ENCODE data around the gene OR4D11.
"Not testable (repeated sequence)": the region's sequence is repeated elsewhere in the genome, so short reads cannot be mapped to it uniquely, and the experiment has no call there.

OR4D11 gene

DNA sequence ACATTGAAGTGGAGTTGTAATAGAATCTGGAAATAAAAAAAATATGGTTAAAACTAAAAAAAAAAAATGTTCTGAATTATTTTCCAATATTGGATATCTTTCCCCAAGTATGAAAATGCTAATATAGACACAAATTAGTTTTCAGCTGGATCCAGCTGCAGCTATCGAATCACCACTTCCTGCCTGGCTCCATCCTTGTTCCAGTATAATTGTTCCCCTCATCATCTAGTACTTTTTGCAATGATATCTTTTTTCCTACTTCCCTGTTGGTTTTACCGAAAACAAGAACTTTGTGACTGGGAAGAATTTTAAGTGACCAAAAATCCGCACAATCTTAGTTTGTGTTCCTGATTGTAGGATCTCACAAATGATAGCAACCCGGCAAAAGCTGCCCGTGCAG, 17.4 kb downstream of the OR4D11 start:
- Histone ChIP-seq H3K27ac (ENCODE audit: low read depth, low read length) (no peak overlapping the region), H3K27me3 (ENCODE audit: control insufficient read depth in 1 of 2, insufficient read depth in 2 of 2, low read length in 2 of 2) (no peaks in the 10 kb centered on the region), H3K9me3 (ENCODE audit: low read length) (no peaks in the 10 kb centered on the region), H3K4me3 (ENCODE audit: low read depth in 1 of 2, low read length in 2 of 2) (no peak overlapping the region), H3K9ac (ENCODE audit: low read length) (no peak overlapping the region), H3K4me1 (ENCODE audit: insufficient read depth, low read length) (no peaks in the 10 kb centered on the region), H3K36me3 (ENCODE audit: insufficient read depth, low read length) (no peaks in the 10 kb centered on the region)

GRCh38 chr11:59523541-59523940, 20.2 kb downstream of the OR4D11 start:
- H3K27ac ChIP-seq (ENCODE audit: low read depth, low read length), result no peak overlapping the region
- no peaks in the 10 kb centered on the region for H3K36me3 ChIP-seq (ENCODE audit: insufficient read depth, low read length)
- H3K9ac ChIP-seq (ENCODE audit: low read length), result no peak overlapping the region
- H3K4me3 ChIP-seq (ENCODE audit: low read depth in 1 of 2, low read length in 2 of 2), result no peak overlapping the region
- no peaks in the 10 kb centered on the region for H3K4me1 ChIP-seq (ENCODE audit: insufficient read depth, low read length)
- H3K27me3 ChIP-seq (ENCODE audit: control insufficient read depth in 1 of 2, insufficient read depth in 2 of 2, low read length in 2 of 2), result no peaks in the 10 kb centered on the region
- no peaks in the 10 kb centered on the region for H3K9me3 ChIP-seq (ENCODE audit: low read length)

DNA sequence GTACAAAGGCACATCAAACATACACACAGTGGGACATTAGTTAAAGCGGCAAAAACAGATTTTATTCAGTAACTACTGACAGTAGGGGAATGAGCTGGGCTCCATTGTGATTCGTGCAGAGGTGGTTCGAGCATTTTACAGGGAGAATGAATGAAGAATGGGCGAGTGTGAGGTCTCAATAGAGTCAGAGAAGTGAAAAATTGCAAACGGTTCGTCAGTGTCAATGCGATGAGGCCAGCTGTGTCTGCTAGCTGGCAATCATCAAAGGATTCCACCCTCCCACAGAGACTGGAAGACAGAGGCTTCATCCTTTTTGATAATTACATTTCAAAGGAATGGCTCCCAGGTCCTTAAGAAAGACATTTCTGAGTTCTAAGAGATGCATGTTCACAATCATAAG, 25.3 kb downstream of the OR4D11 start:
- H3K4me1 ChIP-seq (ENCODE audit: insufficient read depth, low read length), result no peaks in the 10 kb centered on the region
- no peaks in the 10 kb centered on the region for H3K36me3 ChIP-seq (ENCODE audit: insufficient read depth, low read length)
- no peak overlapping the region for H3K27ac ChIP-seq (ENCODE audit: low read depth, low read length)
- H3K9me3 ChIP-seq (ENCODE audit: low read length), result no peaks in the 10 kb centered on the region
- H3K9ac ChIP-seq (ENCODE audit: low read length), result no peak overlapping the region
- no peaks in the 10 kb centered on the region for H3K27me3 ChIP-seq (ENCODE audit: control insufficient read depth in 1 of 2, insufficient read depth in 2 of 2, low read length in 2 of 2)
- H3K4me3 ChIP-seq (ENCODE audit: low read depth in 1 of 2, low read length in 2 of 2), result no peak overlapping the region

DNA sequence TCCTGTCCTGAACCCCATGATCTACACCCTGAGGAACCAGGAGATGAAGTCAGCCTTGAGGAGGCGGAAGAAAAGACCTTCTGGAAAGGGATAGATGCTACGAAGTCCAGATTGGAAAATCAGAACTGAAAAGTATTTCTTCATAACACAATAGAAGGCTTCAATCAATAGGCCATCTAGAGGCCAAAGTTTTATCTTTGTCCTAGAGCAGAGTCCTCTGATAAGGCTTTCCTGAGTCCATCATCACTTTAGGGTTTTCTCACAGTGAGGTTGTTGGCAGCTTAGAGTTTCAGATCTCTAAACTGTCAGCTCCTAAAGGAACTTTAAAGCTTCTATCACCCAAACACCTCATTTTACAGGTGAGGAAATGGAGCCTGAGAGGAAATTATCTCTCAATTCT, 29.2 kb downstream of the OR4D11 start:
- Histone ChIP-seq H3K4me3 (ENCODE audit: low read depth in 1 of 2, low read length in 2 of 2) (no peak overlapping the region), H3K9me3 (ENCODE audit: low read length) (no peaks in the 10 kb centered on the region)

DNA sequence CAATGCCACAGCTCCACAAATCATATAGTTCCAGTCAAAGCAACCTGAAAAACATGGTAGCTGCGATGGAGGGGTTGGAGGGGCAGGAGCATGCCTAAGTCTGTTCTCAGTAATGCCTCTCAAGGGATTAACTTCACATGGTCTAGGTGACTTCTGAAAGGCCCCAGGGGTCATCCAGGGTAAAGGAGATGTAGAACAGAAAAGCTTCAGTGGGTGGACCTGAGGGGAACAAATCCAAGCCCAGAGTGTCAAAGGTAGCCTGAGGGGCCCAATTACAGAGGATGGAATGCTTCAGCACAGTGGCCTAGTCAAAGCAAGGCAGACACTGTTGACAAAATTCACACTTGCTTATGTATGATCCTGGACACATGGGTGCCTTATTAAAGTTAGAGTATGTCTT, 31.3 kb downstream of the OR4D11 start:
- H3K27me3 ChIP-seq (ENCODE audit: control insufficient read depth in 1 of 2, insufficient read depth in 2 of 2, low read length in 2 of 2), result no peaks in the 10 kb centered on the region
- no peaks in the 10 kb centered on the region for H3K36me3 ChIP-seq (ENCODE audit: insufficient read depth, low read length)
- no peak overlapping the region for H3K27ac ChIP-seq (ENCODE audit: low read depth, low read length)
- H3K4me3 ChIP-seq (ENCODE audit: low read depth in 1 of 2, low read length in 2 of 2), result no peak overlapping the region
- no peak overlapping the region for H3K9ac ChIP-seq (ENCODE audit: low read length)
- H3K4me1 ChIP-seq (ENCODE audit: insufficient read depth, low read length), result peaks cover 4% of the 10 kb centered on the region
- no peaks in the 10 kb centered on the region for H3K9me3 ChIP-seq (ENCODE audit: low read length)

More for the DNA sequence above, 29.2 kb downstream of the OR4D11 start:
- H3K36me3 ChIP-seq (ENCODE audit: insufficient read depth, low read length), result no peaks in the 10 kb centered on the region
- no peak overlapping the region for H3K27ac ChIP-seq (ENCODE audit: low read depth, low read length)
- H3K27me3 ChIP-seq (ENCODE audit: control insufficient read depth in 1 of 2, insufficient read depth in 2 of 2, low read length in 2 of 2), result no peaks in the 10 kb centered on the region
- H3K4me1 ChIP-seq (ENCODE audit: insufficient read depth, low read length), result no peaks in the 10 kb centered on the region
- H3K9ac ChIP-seq (ENCODE audit: low read length), result no peak overlapping the region

DNA sequence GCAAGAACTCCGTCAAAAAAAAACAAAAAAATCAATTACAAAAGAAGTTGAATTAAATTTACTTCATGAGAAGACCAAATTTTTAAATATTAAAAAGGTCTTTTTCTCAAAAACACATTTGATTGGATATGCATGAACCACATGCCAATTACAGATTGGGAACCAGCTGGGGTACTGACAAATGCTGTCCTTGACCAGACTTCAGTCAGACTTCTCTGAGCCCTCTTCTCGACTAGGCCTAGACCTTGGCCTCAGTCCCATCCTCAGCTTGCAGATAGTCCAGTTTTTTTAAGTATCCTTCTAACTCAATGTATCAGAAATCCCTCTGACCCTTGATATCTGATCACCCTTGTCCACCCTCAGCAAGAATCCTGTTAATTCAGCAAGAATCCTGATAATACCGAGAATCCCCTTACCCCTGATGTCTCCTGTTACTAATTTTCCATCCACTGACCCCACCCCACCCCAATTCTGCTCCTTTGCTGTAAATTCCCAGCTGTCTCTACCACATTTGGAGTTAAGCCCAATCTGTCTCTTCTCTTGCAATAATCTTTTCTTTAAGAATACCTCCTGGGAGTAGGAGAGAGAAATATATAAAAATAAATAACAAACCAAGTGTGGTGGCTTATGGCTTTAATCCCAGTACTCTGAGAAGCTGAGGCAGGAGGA, 38.9 kb downstream of the OR4D11 start:
- no peak overlapping the region for H3K4me3 ChIP-seq (ENCODE audit: low read depth in 1 of 2, low read length in 2 of 2)
- H3K9ac ChIP-seq (ENCODE audit: low read length), result no peak overlapping the region
- H3K4me1 ChIP-seq (ENCODE audit: insufficient read depth, low read length), result peaks cover 4% of the 10 kb centered on the region
- H3K9me3 ChIP-seq (ENCODE audit: low read length), result no peaks in the 10 kb centered on the region
- no peaks in the 10 kb centered on the region for H3K36me3 ChIP-seq (ENCODE audit: insufficient read depth, low read length)
- no peak overlapping the region for H3K27ac ChIP-seq (ENCODE audit: low read depth, low read length)
- H3K27me3 ChIP-seq (ENCODE audit: control insufficient read depth in 1 of 2, insufficient read depth in 2 of 2, low read length in 2 of 2), result no peaks in the 10 kb centered on the region

- not testable (repeated sequence) for H3K27me3 ChIP-seq (ENCODE audit: control insufficient read depth in 1 of 2, insufficient read depth in 2 of 2, low read length in 2 of 2); H3K4me3 ChIP-seq (ENCODE audit: low read depth in 1 of 2, low read length in 2 of 2); H3K4me1 ChIP-seq (ENCODE audit: insufficient read depth, low read length); H3K36me3 ChIP-seq (ENCODE audit: insufficient read depth, low read length); H3K9ac ChIP-seq (ENCODE audit: low read length); H3K27ac ChIP-seq (ENCODE audit: low read depth, low read length); H3K9me3 ChIP-seq (ENCODE audit: low read length)
Observed at GRCh38 chr11:59543713-59544112, 40.3 kb downstream of the OR4D11 start.

- H3K9ac ChIP-seq (ENCODE audit: low read length), result no peak overlapping the region
- no peaks in the 10 kb centered on the region for H3K9me3 ChIP-seq (ENCODE audit: low read length)
- no peaks in the 10 kb centered on the region for H3K36me3 ChIP-seq (ENCODE audit: insufficient read depth, low read length)
- no peaks in the 10 kb centered on the region for H3K27me3 ChIP-seq (ENCODE audit: control insufficient read depth in 1 of 2, insufficient read depth in 2 of 2, low read length in 2 of 2)
- H3K4me3 ChIP-seq (ENCODE audit: low read depth in 1 of 2, low read length in 2 of 2), result no peak overlapping the region
- no peak overlapping the region for H3K27ac ChIP-seq (ENCODE audit: low read depth, low read length)
- H3K4me1 ChIP-seq (ENCODE audit: insufficient read depth, low read length), result no peaks in the 10 kb centered on the region
Observed at GRCh38 chr11:59544869-59545178, 41.4 kb downstream of the OR4D11 start.

- Histone ChIP-seq H3K4me3 (ENCODE audit: low read depth in 1 of 2, low read length in 2 of 2) (no peak overlapping the region), H3K27me3 (ENCODE audit: control insufficient read depth in 1 of 2, insufficient read depth in 2 of 2, low read length in 2 of 2) (no peaks in the 10 kb centered on the region), H3K9ac (ENCODE audit: low read length) (no peak overlapping the region), H3K4me1 (ENCODE audit: insufficient read depth, low read length) (no peaks in the 10 kb centered on the region), H3K36me3 (ENCODE audit: insufficient read depth, low read length) (no peaks in the 10 kb centered on the region), H3K27ac (ENCODE audit: low read depth, low read length) (no peak overlapping the region), H3K9me3 (ENCODE audit: low read length) (no peaks in the 10 kb centered on the region)
Observed at GRCh38 chr11:59545179-59546020, 42.0 kb downstream of the OR4D11 start.

DNA sequence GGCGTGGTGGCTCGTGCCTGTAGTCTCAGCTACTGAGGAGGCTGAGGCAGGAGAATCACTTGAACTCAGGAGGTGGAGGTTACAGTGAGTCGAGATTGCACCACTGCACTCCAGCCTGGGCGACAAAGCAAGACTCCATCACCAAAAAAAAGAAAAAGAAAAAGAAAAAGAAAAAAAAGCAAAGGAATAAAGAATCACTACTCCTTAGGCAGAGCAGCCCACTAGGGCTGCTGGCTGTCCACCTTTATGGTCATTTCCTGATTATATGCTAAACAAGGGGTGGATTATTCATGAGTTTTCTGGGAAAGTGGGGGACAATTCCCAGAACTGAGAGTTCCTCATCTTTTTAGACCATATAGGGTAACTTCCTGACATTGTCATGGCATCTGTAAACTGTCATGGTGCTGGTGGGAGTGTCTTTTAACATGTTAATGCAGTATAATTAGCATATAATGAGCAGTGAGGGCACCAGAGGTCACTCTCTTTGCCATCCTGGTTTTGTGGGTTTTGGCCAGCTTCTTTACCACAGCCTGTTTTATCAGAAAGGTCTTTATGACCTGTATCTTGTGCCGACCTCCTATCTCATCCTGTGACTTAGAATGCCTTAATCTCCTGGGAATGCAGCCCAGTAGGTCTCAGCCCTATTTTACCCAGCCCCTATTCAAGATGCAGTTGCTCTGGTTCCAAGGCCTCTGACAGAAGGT, 44.4 kb downstream of the OR4D11 start:
- H3K27ac ChIP-seq (ENCODE audit: low read depth, low read length); H3K4me3 ChIP-seq (ENCODE audit: low read depth in 1 of 2, low read length in 2 of 2); H3K9ac ChIP-seq (ENCODE audit: low read length); H3K36me3 ChIP-seq (ENCODE audit: insufficient read depth, low read length); H3K27me3 ChIP-seq (ENCODE audit: control insufficient read depth in 1 of 2, insufficient read depth in 2 of 2, low read length in 2 of 2); H3K4me1 ChIP-seq (ENCODE audit: insufficient read depth, low read length); H3K9me3 ChIP-seq (ENCODE audit: low read length): not testable (repeated sequence)

- Histone ChIP-seq H3K4me1 (ENCODE audit: insufficient read depth, low read length) (no peaks in the 10 kb centered on the region), H3K9me3 (ENCODE audit: low read length) (no peaks in the 10 kb centered on the region), H3K27ac (ENCODE audit: low read depth, low read length) (no peak overlapping the region), H3K27me3 (ENCODE audit: control insufficient read depth in 1 of 2, insufficient read depth in 2 of 2, low read length in 2 of 2) (no peaks in the 10 kb centered on the region), H3K36me3 (ENCODE audit: insufficient read depth, low read length) (no peaks in the 10 kb centered on the region), H3K9ac (ENCODE audit: low read length) (no peak overlapping the region), H3K4me3 (ENCODE audit: low read depth in 1 of 2, low read length in 2 of 2) (no peak overlapping the region)
Observed at GRCh38 chr11:59548309-59548656, 44.9 kb downstream of the OR4D11 start.

Data from muscle layer of colon (tissue), 2 donors.